GM21717 (cell line): Measurements from ENCODE around the gene F10.

Experiments
- ATAC-seq: cut with Tn5 transposase; IDR thresholded peaks from one replicate; pipeline ENCODE4 v1.9.1; 2021; ENCODE audit warnings: mild to moderate bottlenecking, moderate library complexity; ENCODE audit not compliant: unreplicated experiment

The F10 gene

DNA sequence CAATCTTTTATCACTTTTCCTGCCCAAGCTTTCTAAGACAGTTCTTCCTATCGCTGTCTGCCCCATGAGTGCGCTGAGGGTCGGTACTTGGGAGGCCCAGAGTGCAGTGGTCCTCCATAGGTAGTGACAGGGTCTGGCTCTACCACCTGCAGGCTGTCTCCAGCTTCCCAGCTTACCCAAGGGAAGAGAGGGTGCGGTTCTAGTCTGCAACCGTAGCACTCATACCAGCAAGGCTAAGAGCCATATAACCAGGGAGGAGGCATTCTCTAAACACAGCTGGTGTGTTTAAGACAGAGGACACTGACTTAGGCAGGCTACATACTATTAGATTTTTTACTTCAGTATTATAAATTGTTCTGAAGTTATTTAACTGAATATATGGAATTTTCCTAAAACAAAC lies 44.1 kb downstream of the F10 start:
- ATAC-seq = no peak

DNA sequence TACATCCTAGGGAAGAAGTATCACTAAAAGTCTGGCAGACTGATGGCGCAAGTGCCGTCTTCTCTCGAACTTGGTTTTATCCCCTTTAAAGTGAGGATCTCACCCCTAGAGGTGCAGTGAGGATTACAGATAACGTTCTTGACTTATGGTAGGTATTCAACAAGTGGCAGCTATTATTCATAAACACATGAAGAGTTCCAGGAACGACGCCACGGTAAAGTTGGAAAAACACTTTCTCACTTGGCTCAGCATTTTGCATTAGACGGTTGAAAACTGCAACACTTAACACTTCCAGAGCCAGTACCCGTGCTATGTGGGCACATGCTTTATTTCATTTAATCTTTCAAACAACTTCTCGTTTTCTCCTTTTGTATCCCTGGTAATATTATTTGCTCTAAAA lies 44.6 kb downstream of the F10 start:
- ATAC-seq = no peak

DNA sequence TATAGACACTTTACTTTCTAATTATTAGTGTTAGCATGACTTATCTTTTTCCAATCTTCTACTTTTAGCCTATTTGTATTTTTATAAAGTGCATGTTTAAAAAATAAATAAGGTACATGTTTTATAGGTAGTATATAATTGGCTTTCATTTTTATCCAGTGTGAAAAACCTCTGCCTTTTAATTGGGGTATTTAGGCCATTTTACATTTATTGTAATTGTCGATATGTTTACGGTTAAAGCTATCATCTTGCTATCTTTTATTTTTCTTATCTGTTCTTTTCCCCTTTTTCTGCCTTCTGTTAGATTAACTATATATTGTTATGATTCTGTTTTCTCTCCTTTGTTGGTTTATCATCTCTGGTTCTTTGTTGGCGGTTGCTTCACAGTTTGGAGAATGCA lies 45.0 kb downstream of the F10 start:
- no peak for ATAC-seq

DNA sequence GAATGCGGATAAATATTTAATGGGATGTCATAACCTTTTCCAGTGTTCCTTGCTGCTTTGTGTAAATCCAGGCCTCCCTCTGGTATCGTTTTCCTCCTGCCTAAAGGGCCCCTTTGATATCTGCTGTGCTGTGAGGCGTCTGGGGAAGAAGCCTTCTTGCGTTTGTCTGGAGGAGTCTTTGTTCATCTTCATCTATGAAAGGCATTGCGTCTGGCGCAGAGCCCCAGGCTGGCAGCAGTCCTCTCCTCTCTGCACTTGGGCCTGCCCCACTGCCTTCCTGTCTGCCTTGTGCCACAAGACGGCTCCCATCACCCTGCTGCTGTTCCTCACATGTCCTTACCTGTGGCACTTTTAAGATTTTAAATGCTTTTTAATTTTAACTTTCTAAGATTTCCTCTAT lies 45.6 kb downstream of the F10 start:
- ATAC-seq = no peak

DNA sequence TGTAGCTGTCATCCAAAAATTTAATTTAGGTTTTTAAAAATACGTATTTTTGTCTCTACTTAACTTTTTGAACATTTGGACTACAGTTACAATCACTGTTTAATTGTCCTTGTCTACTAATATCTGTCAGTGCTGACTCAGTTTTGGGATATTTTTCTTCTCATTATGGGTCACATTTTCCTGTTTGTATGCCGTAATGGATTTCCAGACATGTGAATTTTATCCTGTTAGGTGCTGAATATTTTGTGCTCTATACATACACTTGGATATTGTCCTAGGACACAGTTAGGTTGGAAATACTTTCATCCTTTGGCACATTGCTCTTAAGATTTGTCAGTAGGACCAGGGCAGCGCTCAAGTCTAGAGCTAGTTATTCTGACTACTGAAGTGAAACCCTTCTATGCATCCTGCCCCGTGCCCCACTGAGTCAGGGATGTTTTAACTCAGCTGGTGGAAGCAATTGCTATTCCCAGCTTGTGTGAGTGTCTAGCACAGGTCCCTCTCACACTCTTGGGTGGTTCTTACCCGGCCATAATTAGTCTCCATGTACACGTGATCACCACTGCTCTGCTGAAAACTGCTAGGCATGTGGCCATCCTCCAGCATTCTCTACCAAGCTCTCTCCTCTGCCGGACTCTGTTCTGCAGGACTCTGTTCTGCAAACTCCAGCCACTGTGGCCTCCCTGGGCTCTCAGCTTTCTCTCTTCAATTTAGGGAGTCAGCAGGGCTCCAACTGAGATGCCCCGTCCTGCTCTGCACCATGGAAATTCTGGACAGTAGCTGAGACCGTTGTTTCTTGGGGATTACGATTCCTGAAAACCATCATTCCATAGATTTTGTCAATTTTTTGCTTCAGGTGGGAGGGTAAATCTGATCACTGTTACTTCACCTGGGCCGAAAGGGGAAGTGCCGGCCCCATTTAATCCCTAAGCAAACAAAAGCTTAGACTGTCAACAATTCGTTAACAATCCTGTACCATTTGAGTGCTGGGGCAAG lies 47.0 kb downstream of the F10 start:
- no peak for ATAC-seq

DNA sequence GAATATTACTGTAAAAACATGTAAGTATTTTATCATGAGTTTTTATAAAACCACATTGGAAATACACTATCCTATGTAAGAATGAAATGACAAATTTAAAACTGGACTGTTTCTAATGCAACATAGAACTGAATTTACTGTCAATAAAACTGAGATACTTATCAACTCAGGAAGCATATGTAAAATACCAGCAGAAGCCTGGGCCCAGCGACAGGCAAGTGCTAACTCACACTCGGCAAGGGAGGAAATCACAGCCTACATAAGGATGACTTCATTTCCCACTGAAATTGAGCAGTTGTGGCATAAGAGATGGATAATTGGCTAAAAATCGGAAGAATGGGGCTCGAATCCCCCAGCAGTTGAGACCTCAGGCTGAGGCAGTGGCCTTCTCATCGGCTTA lies 47.9 kb downstream of the F10 start:
- no peak for ATAC-seq

DNA sequence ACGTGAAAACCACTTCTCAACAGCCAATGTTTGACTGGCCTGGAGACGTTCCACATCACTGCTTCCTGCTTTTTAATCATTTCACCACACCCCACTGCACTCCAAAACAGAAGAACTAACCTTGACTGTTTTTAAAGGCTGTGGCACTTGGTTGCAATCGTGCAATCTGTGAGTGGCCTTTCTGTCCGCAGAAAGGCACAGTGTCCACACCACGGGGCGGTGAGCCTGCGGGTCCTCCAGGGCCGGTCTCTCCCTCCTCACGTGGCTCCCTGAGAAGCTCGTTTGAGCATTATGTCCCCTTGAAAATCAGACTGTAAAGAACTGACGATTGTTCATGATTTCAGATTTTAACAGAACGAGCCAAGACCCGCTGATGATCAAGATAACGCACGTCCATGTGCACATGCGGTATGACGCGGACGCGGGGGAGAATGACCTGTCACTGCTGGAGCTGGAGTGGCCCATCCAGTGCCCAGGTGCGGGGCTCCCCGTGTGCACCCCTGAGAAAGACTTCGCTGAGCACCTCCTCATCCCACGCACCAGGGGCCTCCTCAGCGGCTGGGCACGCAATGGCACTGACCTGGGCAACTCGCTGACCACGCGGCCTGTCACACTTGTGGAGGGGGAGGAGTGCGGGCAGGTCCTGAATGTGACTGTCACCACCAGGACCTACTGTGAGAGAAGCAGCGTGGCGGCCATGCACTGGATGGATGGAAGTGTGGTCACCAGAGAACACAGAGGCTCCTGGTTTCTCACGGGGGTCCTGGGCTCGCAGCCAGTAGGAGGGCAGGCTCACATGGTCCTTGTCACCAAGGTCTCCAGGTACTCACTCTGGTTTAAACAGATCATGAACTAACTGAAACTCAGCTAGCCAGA lies 48.9 kb downstream of the F10 start:
- ATAC-seq = no peak

DNA sequence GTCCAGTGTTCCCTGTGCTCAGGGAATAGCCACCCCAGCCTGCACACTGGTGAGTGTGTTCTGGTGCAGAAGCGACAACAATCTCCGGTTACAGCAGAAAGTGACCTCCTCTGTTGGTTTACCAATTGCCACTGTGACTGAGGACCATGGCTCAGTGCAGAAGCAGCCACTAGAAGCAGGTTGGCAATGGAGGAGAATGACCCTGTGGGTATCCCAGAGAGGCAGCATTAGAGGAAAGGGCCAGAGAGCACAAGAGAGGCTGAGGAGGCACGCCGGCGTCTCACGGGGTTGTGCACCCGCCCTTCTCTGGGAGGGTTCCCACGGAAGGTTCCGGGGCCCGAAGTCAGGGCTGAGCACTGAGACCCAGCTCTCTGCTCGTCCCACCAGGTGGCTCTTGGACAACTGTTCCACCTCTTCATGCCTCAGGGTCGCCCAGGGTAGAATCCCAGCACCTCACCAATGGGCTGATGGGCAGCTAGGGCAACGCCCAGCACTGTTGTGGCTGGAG lies 49.9 kb downstream of the F10 start:
- no peak for ATAC-seq

DNA sequence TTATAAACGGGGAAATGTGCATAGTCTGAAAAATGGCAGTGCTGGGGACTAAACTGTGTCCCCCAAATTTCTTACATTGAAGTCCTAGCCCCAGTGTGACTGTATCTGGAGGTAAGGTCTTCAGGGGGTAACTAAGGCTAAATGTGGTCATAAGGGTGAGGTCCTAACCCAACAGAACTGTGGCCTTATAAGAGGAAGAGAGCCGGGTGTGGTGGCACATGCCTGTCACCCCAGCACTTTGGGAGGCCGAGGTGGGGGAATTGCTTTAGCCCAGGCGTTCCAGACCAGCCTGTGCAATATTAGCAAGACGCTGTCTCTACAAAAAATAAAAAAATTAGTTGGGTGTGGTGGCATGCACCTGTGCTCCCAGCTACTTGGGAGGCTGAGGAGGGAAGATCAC lies 53.7 kb downstream of the F10 start:
- ATAC-seq = no peak

DNA sequence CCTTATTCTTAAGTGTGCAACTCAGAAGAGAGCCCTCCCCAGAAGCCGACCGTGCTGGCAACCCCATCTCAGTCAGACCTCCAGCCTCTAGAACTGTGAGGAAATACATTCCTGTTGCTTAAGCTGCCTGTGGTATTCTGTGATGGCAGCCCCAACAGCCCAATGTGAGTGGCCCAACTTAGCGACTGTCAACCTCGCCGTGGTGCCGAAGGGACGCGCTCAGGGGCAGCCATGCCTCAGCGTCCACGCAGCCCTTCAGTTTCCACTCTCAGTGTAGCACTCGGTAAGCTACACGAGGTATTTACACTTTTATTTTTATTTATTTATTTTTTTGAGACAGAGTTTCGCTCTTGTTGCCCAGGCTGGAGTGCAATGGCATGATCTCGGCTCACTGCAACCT lies 54.2 kb downstream of the F10 start:
- ATAC-seq = no peak

DNA sequence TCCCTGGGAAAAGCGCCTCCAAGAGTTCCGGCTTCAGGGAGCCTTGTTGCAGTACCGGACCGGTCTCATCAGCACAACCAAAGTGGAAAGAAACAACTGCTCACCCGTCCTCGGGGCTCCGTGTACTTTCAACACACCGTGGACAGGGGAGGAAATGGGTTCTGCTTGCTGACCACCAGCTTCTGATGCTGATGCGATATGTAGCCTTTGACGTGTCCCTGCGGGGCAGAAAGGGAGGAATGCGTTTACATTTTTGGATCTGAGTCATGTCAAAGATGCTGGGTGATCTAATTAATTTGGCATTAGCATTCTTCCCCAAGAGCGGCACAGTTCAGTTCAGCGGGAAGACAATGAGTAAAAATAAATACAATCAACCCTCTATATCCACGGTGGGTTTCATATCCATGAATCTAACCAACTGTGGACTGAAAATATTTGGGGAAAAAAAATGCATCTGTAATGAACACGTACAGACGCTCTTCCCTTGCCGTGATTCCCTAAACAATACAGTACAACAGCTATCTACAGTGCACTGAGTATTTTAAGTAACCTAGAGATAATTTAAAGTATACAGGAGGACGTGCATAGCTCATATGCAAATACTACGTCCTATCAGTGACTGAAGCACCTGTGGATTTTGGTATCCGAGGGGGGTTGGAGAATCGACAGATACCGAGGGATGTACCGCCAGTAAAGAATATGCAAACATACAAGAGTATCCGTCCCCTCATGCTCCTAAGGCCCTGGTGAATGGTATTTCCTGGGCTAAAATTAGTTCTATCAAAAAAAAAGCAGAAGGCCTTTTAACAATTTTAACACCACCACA lies 55.7 kb downstream of the F10 start:
- ATAC-seq = no peak

DNA sequence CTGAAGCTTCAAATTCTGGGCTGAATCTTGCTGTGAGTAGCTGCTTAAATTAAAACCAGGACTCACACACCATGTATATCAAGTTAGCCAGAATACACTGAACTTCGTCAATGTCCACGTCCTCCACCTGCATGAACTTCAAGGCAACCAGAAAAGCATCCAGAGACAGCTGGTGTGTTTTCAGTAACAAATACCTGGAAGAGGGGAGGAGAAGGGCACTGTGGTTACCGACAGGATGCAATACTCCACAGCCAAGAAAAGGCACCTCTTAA lies 56.2 kb downstream of the F10 start:
- ATAC-seq = no peak

DNA sequence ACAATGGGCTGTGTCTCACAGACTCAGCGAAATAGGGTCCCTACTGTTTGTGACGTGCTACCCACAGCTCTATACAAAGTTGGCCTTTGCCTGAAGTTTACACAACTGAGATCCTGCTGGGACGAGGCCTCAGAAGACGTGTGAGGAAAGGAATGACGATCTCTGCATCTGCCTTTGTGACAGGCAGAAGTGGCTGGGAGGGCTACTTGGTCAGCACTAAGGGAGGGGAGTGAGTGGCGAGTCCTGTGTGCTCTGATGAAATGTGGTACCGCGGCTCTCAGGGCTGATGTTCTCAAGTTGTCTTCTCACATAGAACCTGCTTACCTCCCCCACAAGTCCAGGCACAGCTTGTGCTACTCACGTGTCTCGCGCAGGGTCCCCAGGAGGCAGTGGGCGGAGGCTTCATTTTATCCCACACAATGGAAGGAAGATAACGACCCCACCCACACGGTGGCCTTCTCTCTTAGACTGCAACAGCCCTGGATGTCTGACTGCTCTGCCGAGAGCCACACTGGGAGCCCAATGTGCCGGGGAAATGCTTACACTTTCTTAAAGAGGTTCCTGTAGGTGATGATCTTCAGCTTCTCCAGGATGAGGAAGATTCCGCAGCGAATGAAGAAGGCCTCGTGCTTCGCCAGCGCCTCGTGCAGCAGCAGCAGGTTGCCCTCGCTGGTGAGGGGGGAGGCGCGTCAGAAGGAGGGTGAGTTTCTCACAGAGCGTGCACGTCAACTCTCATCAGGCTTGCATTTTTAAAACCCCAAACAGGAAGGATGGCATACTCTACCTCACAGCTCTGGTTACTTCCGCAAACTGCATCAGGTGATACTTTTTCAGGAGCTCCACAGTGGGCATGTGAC lies 57.0 kb downstream of the F10 start:
- no peak for ATAC-seq

DNA sequence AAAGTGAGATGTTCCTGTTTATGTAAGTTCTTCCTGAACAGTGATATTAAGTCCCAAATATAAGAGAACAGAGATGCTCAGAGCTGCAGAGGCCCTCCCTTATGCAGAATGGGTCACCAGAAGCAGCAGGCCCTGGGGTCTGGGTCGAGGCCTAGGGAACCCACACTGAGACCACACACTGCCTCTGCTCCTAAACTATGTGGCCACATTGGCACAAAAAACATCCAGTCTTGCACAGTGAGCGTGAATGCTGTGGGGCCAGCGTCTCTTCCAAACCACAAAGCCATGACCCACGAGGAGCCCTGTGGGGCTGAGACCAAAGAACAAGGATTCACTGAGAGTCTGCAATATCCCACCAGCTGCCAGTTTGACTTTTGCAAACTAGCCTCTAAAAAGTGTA lies 59.4 kb downstream of the F10 start:
- ATAC-seq = no peak

DNA sequence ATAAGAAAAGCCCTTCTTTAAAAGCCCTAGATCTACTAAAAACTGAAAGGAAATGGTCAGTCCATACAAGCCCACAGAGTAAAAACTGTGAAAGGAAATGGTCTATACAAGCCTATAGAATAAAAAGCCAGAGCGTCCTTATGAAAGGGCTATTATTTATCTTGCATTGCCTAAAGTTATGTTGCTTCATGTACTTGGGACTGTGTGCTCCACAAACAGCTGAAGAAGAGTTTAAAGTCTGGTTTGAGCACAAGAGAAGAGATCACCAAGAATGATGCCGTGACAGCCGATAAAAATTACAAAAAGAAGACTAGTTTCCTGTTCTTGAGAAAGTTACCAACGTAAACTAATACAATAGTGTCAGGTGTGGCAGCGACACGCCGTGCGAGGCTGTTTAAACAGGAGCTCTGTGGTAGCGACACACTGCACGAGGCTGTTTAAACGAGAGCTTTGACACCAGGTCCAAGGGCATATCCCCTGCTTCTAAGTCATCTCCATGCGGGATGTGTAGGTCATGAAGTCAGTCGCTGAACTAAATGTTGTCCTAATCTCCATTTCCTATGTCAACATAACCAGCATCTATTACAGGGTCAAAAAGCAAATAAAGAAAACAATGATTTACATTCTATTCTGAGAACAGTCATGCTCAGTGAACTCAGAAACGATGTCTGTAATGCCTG lies 61.0 kb downstream of the F10 start:
- ATAC-seq = no peak

DNA sequence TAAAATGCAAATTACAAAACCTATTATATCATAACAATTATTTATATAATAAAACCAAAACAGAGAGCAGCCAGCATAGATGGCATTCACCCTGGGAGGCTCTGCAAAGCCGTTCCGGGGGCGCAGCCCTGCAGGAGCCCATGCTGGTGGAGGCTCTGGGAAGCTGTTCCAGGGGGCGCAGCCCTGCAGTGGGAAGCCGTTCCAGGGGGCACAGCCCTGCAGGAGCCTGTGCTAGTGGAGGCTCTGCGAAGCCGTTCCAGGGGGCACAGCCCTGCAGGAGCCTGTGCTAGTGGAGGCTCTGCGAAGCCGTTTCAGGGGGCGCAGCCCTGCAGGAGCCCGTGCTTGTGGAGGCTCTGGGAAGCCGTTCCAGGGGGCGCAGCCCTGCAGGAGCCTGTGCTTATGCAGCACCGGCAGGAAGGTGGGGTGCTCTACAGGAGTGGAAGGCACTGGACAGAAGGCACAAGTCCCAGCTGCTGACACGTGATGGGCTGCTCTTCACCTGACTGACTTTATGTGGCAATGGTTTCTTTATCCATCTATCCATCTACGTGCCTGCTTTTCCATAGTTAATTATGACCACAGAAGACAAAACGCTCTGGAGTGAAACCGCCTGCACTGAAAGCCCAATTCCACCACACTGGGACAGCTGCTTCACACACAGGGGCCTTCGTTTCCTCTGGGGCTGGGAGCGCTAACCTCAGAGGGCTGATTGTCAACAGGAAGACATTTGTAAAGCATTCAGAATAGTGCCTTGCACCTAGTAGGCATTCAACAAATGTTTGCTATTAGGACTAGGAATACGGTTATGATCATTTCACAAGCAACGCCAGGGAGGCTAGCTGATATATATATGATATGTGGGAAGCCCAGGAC lies 62.2 kb downstream of the F10 start:
- ATAC-seq = no peak

DNA sequence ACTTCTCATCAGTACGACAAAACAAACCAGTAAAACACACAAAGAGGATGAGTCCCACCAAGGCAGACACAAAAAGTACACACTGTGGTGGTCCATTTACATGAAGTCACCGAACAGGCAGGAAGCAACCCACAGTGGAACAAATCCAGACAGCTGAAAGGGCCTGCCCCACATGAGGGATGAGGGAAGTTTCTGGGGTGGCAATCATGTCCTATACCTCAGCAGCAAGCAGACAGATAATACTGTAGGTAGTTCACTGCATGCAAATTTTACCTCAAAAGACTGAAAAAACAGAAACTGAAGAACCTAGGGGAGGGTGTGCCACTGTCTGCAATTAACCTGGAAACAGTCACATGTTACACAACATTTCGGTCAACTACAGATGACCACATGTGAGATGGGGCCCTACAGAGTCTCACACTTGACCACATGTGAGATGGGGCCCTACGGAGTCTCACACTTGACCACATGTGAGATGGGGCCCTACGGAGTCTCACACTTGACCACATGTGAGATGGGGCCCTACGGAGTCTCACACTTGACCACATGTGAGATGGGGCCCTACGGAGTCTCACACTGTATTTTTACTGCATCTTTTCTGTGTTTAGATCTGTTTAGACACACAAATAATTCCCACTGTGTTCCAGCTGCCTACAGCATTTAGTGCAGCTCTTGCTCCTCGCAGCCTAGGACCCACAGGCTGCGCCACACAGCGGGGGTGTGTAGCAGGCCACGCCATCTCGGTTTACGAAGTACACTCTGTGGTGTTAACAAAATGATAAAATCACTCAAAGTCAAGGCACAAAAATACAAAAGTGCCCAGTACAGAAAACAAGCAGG lies 63.7 kb downstream of the F10 start:
- peak; percentile 76 for ATAC-seq

DNA sequence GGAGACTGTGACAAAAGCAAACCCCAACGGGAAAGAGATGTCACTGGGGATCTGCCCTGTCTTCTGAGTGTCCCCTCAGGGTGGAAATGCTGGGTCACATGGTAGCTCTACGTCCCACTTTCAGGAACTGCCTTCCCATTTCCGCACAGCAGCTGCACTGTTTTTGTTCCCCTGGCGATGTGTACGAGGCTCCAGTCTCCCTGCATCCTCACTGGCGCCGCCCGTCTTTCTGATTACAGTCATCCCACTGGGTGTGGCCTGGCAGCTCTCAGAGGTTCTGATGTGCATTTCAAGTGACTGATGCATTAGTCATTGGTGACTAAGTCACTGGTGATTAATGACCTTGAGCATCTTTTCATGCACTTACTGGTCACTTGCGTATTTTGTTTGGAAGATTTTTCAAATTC lies 64.7 kb downstream of the F10 start:
- ATAC-seq = no peak
